Mucosa of rectum (tissue), 2 donors: Measurements from ENCODE around the gene FILIP1L.

Experiments used
- H3K27ac ChIP-seq, 2 donors: one replicate each; pipeline ENCODE4 v1.7.0; 2013; ENCODE audit warnings: inconsistent platforms in 2 of 2, low read depth in 2 of 2, low read length in 2 of 2
- H3K27me3 ChIP-seq, 2 donors: one replicate each; pipeline ENCODE4 v1.7.0; 2013; ENCODE audit warnings: low read length in 2 of 2; ENCODE audit not compliant: control insufficient read depth in 2 of 2, insufficient read depth in 2 of 2
- H3K36me3 ChIP-seq, 2 donors: one replicate each; pipeline ENCODE4 v1.7.0; 2013; ENCODE audit warnings: low read length in 2 of 2; ENCODE audit not compliant: control insufficient read depth in 2 of 2, insufficient read depth in 2 of 2
- H3K4me1 ChIP-seq, 2 donors: one replicate each; pipeline ENCODE4 v1.7.0; 2013; ENCODE audit warnings: low read length in 2 of 2, mild to moderate bottlenecking in 1 of 2; ENCODE audit not compliant: control insufficient read depth in 2 of 2, insufficient read depth in 2 of 2
- H3K4me3 ChIP-seq, 2 donors: one replicate each; pipeline ENCODE4 v1.7.0; 2013; ENCODE audit warnings: low read length in 2 of 2
- H3K9ac ChIP-seq, 2 donors: one replicate each; pipeline ENCODE4 v1.7.0; 2013; ENCODE audit warnings: low read length in 2 of 2, low read depth in 1 of 2, mild to moderate bottlenecking in 1 of 2
- H3K9me3 ChIP-seq, 2 donors: one replicate each; pipeline ENCODE4 v1.7.0; 2013; ENCODE audit warnings: low read length in 2 of 2; ENCODE audit not compliant: control insufficient read depth in 2 of 2
- donor health status: healthy.
- donor health status: Normal muscosa, but diverticular disease.

The FILIP1L gene

GRCh38 chr3:100020876-100021644, 93.2 kb downstream of the FILIP1L start:
- Histone ChIP-seq H3K9me3 (no peaks in the 10 kb centered on the region), H3K9ac (no peak overlapping the region), H3K27ac (no peak overlapping the region), H3K36me3 (no peaks in the 10 kb centered on the region), H3K4me1 (peaks cover 0 to 9% of the 10 kb centered on the region in 2 donors), H3K4me3 (no peak overlapping the region), H3K27me3 (no peaks in the 10 kb centered on the region)

GRCh38 chr3:100019719-100020118, 94.6 kb downstream of the FILIP1L start:
- Histone ChIP-seq H3K9ac (no peak overlapping the region), H3K36me3 (no peaks in the 10 kb centered on the region), H3K27ac (no peak overlapping the region), H3K4me3 (no peak overlapping the region), H3K27me3 (no peaks in the 10 kb centered on the region), H3K4me1 (peaks cover 0 to 8% of the 10 kb centered on the region in 2 donors), H3K9me3 (no peaks in the 10 kb centered on the region)

DNA sequence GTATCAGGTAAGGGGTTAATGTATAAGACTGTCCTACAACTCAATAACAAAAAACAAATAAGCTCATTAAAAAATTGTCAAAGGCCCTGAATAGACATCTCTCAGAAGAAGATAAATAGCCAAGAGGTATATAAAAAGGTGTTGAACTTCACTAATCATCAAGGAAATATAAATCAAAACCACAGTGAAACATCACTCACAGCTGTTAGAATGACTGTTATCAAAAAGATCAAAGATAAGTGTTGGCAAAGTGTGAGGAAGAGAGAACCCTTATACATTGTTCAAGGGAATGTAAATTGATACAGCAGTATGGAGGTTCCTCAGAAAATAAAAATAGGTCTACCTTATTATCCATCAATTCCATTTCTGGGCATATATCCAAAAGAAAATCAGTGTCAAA, 95.5 kb downstream of the FILIP1L start:
- Histone ChIP-seq H3K9ac (no peak overlapping the region), H3K36me3 (no peaks in the 10 kb centered on the region), H3K4me3 (no peak overlapping the region), H3K4me1 (peaks cover 0 to 3% of the 10 kb centered on the region in 2 donors), H3K9me3 (no peaks in the 10 kb centered on the region), H3K27ac (no peak overlapping the region), H3K27me3 (no peaks in the 10 kb centered on the region)

DNA sequence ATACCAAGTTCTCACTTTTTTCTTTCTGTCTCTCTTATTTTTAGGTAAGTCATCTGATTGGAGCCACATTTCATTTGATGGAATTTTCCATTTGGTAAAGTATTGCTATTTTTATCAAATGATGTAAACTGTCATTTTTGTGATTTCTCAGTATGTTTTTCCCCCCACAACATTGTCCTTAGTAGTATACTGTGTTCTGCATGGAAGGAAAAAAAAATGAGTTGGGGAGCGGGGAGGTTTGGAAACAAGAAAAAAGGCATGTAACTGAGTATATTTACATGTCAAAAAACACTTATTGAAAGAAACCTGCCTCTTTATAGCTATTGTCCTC, 104.2 kb downstream of the FILIP1L start:
- Histone ChIP-seq H3K27ac (no peak overlapping the region), H3K4me1 (peaks cover 3 to 4% of the 10 kb centered on the region in 2 donors), H3K9me3 (no peaks in the 10 kb centered on the region), H3K27me3 (no peaks in the 10 kb centered on the region), H3K36me3 (no peaks in the 10 kb centered on the region), H3K9ac (no peak overlapping the region), H3K4me3 (no peak overlapping the region)

DNA sequence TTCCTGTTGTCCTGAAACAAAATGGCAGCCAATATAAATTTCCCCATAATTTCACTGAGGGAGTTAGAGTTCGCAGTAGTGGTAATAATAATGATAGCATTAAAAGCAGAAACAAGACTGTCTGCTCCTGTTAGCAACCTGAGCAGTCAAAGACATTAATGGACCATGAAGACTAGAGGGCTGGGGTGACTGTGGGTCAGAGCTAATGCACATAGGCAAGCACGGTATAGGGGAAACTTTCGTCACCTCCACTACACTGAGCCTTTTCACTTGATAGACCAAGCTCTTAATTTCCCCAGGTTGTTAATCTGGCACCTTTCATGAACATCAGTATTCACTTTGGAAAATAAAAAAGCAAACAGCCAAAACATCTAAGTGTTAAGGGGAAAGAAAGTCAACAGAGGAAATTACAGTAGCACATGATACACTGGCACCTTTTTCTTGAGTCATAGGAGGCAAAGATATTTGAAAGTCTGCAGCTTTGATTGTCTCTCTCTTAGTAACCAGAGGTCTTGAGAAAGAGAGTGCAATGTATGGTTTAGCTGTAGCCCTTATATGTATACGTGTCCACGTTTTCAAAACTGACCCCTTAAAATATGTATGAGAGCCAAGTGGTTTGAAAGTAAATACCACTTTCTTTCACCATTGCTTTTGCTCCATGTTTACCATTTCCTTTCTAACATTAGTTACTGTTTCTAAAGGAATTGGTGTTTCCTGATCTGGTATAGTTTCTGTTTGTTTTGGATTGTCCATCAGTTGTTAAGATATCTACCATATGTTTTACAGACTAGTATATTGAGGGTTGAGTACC, 104.8 kb downstream of the FILIP1L start:
- H3K9me3 ChIP-seq = no peaks in the 10 kb centered on the region
- H3K27me3 ChIP-seq = no peaks in the 10 kb centered on the region
- no peak overlapping the region for H3K4me3 ChIP-seq
- H3K27ac ChIP-seq = no peak overlapping the region
- H3K4me1 ChIP-seq = peaks cover 4 to 8% of the 10 kb centered on the region in 2 donors
- H3K9ac ChIP-seq = no peak overlapping the region
- no peaks in the 10 kb centered on the region for H3K36me3 ChIP-seq

- H3K4me1 ChIP-seq = peaks cover 7 to 11% of the 10 kb centered on the region in 2 donors
- H3K36me3 ChIP-seq = no peaks in the 10 kb centered on the region
- H3K4me3 ChIP-seq = no peak overlapping the region
- no peak overlapping the region for H3K9ac ChIP-seq
- no peak overlapping the region for H3K27ac ChIP-seq
- no peaks in the 10 kb centered on the region for H3K27me3 ChIP-seq
- H3K9me3 ChIP-seq = no peaks in the 10 kb centered on the region
These were observed 106.1 kb downstream of the FILIP1L start for GRCh38 chr3:100008081-100008698.

DNA sequence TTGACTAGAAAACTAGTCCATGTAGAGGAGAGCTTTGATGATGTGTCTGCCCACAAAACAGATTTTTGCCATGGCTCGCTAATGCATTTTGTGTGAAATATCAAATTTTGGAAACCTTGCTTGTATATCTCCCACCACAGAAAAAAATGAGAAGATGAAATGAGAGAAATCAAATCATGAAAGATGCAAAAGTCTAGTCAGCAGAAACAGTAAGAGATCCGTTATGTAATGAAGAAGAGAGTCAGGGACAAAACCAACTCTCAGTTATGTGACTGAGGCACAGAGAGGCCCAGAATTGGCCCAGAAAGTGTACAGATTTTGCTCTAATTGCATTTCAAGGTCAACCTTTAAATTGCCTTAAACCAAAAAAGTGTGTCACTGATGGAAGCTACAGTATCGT, 107.0 kb downstream of the FILIP1L start:
- Histone ChIP-seq H3K9me3 (no peaks in the 10 kb centered on the region), H3K27ac (no peak overlapping the region), H3K4me3 (no peak overlapping the region), H3K36me3 (no peaks in the 10 kb centered on the region), H3K27me3 (no peaks in the 10 kb centered on the region), H3K4me1 (peaks cover 15 to 18% of the 10 kb centered on the region in 2 donors), H3K9ac (no peak overlapping the region)

DNA sequence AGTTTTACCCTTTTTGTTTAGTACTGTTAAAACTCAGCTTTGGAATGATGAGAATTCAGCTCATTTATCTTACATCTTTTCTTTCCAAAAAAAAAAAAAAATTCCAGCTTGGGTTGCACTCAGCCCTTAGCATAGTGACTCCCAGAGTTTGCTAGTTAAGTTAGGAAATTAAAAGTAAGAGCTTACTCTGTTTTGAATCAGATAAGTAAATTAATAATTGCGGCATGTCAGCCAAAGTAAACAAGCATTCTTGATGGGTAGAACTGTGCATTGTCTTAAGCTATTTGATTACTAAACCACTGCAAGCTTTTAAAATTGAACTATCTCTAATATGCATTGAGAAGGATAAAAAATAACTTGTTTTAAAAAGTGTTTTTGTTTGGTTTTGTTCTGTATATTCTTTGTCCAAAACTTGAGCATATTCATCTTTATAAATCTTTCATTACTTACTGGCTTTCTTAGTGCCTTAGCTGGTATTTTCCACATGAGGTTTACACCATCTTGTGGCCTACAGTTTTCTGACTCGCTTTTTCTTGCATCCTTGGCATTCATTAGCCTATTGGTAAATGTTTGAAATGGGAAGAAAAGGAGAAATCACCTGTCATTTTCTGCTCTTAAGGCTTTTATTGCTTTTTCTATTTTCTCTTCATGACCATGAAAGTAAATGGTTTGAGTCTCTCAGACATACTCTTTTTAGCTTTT, 107.6 kb downstream of the FILIP1L start:
- H3K4me1 ChIP-seq = peaks cover 15 to 18% of the 10 kb centered on the region in 2 donors
- no peak overlapping the region for H3K27ac ChIP-seq
- H3K9me3 ChIP-seq = no peaks in the 10 kb centered on the region
- no peak overlapping the region for H3K4me3 ChIP-seq
- H3K27me3 ChIP-seq = no peaks in the 10 kb centered on the region
- no peak overlapping the region for H3K9ac ChIP-seq
- no peaks in the 10 kb centered on the region for H3K36me3 ChIP-seq

DNA sequence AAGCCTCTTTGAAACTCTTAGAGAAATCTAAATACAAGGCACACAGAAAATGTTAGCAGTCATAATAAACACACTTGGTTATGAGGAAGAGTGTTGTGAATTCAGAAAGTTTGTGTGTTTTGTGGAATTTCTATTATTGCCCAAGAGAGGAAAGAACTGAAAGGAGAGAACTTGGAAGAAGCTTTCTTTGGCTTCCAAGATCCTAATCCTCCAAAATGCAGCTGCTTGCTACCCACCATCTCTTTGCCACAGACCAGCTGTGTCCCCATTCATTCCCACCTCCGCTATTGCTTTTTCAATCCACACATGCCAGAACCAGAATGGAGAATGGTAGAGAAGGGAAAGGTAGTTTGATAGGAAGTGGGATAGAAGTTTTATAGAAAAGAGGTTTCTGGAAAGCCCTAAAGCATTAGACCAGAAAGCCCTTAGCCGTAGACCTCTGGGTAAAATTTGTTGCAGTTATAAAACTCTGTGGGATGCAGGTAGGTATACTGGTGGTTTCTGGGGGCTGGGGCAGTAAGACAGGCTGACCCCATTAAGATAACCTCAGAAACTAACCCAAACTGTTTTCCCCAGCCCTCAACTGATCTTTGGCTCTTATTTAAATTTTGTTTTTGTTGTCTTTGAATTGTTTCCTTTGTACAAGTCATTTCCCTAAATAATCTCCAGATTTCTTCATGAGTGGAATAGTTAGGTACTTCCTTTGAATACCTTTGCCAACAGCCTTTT, 108.5 kb downstream of the FILIP1L start:
- H3K4me3 ChIP-seq = no peak overlapping the region
- H3K27ac ChIP-seq = no peak overlapping the region
- peaks cover 15 to 18% of the 10 kb centered on the region in 2 donors for H3K4me1 ChIP-seq
- no peaks in the 10 kb centered on the region for H3K27me3 ChIP-seq
- no peaks in the 10 kb centered on the region for H3K36me3 ChIP-seq
- H3K9me3 ChIP-seq = no peaks in the 10 kb centered on the region
- H3K9ac ChIP-seq = no peak overlapping the region
